HG02623 (cell line): ENCODE measurements around the gene PARP8.
A peak's percentile ranks its signal among the peaks of the same experiment; 100 is the strongest.

ENCODE experiments used
- ATAC-seq: cut with Tn5 transposase; IDR thresholded peaks from one replicate; pipeline ENCODE4 v1.9.1; 2021; ENCODE audit warnings: moderate library complexity; ENCODE audit not compliant: unreplicated experiment

Gene PARP8

DNA sequence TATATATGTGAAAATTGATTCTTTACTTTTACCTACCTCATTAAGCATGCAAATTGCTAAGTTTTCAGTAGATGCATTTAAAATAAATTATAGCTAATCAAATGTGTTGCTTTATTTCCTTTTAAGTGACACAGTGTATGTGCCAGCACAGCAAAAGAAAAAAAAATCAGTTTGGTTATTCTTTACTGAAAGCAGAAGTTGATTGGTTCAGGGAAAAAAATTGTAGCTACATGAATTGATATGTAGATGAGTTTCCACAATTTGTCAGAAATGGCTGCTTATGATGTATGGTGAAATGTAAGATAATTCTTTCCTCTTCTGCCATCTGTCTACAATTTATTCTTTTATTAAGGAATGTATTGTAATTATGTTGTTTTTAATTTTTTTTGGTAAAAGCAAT lies 57.8 kb downstream of the PARP8 start:
- no peak for ATAC-seq

- no peak for ATAC-seq
Measured at GRCh38 chr5:50725800-50726474, 59.5 kb downstream of the PARP8 start.

- no peak for ATAC-seq
Measured at GRCh38 chr5:50726475-50727148, 60.2 kb downstream of the PARP8 start.

DNA sequence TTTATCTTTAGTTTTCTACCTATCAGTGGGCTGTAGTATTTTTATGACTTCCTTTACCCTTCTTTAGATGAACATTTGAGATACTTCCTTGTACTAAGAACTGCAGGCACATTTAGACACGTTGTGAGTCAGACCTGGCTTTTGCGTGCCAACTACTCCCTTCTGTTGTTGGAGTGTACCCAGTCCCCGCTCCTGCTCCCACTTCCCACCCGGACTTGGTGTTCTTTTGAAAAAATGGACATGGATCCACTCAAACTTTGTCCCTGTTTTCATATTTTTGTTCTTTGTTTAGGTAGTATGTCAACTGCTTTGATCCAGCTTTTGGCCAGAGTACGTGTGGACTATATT lies 60.7 kb downstream of the PARP8 start:
- ATAC-seq, result no peak

DNA sequence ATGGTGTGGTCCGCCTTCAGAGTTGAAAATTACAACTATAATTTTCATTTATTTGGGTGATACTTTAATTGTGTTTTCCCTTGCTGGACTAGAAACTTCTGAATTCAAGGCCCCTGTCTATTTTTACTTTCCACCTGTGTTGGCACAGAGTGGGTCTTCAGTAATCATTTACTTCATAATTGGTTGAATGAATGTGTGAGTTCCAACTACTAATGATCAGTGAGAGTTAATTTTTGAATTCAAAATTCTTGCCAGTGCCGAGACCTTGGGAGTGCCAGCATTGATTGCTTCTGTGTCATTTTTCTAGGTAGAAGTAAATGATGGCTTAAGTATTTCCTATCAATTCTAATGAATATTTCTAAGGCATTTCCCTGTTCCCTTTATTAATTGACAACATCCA lies 61.4 kb downstream of the PARP8 start:
- no peak for ATAC-seq

DNA sequence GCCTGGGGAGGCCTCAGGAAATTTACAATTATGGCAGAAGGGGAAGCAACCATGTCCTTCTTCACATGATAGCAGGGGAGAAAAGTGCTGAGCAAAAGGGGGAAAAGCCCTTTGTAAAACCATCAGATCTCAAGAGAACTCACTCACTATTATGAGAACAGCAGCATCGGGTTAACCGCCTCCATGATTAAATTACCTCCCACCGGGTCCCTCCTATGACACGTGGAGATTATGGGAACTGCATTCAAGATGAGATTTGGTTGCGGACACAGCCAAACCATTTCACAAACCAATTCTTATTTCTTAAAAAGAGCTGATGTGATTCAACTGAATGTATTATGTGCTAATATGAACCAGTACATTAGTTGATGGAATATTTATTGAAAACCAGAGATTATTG lies 63.9 kb downstream of the PARP8 start:
- no peak for ATAC-seq

DNA sequence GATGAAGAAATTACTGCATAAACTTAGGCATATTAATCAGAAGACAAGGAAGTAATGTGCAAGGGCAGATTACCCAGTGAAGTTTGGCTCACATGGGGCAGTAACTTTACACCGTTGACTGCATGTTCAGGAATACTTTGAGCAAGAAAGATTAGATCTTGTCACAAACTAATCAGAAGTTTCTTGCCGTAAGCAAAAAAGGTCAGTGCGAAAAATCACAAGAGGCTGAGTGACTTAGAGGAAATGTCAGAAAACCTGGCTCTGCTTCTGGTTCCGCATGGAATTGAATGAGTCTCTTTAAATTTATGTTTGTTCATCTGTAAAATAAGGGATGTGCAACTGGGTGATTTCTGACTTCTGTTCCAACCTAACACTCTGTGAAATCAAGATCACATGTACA lies 64.4 kb downstream of the PARP8 start:
- ATAC-seq, result no peak

GRCh38 chr5:50733741-50734140 lies 67.3 kb downstream of the PARP8 start:
- ATAC-seq, result no peak

DNA sequence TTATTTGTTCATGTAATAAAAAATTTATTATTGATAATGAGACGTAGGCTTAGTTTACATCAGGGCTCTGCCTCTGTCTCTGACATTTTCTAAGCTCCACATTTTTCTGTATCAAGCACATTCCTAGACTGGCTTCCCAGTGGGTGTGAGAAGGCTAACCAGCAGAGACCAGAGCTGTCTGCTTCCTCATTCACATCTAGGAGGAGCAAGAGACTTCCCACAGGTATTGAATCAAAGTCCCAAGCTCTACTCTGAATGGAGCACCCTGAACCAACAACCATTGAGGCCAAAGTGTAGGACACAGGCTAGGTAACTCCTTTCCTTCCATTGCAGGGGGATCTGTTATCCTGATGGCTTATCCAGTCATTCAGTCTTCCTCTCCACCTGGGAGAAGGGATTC lies 72.4 kb downstream of the PARP8 start:
- no peak for ATAC-seq

GRCh38 chr5:50740832-50741231 lies 74.4 kb downstream of the PARP8 start:
- ATAC-seq, result no peak

GRCh38 chr5:50744776-50745175 lies 78.3 kb downstream of the PARP8 start:
- ATAC-seq, result peak; percentile 59

DNA sequence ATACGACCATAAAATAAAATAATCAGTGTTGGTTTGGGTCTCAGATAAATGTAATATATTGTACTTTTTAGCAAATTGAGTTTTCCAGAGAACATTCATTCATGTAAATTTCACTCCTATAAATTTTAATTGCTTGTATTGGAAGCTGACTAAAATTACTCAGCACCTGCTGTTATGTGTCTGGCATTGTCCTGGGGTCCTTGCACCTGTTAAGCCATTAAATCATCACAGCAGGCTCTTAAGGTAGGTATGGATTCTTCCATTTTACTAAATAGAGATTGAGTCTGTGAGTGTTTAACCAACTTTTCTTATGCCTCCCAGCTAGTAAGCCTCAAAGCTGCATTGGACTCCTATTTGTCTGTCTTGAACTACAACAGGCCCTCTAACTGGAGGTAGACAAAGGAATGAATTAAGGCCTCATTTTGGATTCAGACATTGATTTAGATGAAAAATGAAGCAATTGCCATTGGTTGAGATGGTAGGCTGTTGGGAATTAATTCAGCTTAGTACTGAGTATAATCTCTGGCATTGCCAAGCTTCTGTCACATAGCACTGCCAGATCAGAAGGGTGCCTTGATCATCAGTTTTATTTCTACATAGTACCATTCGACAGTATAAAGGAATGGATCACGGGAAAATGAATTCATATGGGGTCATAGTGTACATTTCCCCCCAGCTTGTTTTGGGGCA lies 78.9 kb downstream of the PARP8 start:
- ATAC-seq, result no peak

GRCh38 chr5:50749181-50749580 lies 82.7 kb downstream of the PARP8 start:
- no peak for ATAC-seq

- ATAC-seq, result no peak
Measured at GRCh38 chr5:50749873-50750272, 83.4 kb downstream of the PARP8 start.

DNA sequence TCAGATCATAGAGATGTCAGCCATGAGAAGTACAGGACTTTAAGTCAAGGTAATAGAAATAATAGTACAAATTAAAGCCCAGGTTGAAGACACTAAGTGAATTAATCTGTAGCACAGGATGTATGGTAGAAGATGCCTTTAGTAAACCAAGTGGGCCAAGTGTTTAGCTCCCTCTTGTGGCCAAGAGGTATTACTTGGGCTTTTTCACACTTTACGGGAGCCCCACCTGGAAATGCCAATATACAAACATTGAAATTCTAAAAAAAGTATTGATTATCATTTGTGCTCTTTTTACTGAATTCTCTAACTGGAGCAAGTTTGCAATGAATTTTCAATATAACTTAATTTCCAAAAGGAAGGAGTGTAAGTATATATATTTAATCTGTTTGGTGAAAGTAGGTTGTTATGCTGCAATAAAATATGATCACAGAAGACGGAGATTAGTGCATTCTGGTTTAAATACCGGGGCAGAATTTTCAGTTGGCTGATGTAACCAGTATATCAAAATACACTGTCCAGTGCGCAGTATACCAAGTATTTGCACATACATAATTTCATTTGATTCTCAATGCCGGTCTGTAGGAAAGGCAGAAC lies 84.7 kb downstream of the PARP8 start:
- peak; percentile 91 for ATAC-seq

DNA sequence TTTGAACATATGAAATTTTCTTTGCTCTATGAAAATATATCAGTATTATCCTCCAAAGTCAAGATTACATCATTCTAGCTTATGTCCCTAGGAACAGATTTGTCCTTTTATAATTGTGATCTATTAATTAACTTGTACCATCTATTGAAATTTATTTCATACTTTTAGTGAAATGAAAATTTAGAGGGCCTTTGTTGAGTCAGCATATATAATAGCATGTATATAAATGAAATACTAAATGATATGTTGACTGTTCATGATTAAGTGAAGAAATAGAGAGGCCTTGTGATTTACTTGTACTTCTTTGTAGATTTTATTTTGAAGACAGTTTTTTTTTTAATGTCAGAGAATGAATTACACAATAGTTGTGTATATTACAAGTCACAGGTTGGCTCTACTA lies 86.4 kb downstream of the PARP8 start:
- no peak for ATAC-seq

DNA sequence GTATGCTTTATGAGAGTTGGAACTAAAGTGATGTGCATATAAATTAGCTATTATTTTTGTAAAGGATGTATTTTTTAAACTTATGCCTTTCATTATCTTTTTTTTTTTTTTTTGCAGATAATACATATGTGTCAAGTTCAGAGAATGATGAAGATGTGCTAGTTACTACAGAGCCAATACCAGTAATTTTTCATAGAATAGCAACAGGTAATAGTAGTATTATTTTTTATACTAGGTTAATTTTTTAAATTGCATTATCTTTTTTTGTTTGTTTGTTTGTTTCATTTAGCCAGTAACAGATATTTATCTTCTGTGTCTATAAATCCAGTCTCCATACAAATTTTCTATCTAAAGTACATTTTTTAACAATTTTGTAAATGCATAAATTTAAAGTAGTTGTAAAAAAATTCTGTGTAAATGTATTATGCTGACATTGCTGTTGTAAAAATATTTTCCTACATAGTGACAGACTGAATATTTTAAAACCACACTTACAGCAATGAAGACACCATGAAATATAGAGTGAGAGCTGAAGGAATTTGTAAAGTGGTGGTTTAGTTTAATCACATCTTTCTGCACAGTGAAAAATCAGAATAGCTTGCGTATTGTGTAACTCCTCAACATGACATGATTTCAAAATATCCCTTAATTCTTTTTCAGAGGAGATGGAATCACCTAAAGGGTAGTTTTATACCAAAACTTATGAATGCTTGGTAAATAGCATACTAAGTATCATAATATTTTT lies 93.3 kb downstream of the PARP8 start:
- no peak for ATAC-seq

GRCh38 chr5:50763351-50763750 lies 96.9 kb downstream of the PARP8 start:
- ATAC-seq, result no peak

DNA sequence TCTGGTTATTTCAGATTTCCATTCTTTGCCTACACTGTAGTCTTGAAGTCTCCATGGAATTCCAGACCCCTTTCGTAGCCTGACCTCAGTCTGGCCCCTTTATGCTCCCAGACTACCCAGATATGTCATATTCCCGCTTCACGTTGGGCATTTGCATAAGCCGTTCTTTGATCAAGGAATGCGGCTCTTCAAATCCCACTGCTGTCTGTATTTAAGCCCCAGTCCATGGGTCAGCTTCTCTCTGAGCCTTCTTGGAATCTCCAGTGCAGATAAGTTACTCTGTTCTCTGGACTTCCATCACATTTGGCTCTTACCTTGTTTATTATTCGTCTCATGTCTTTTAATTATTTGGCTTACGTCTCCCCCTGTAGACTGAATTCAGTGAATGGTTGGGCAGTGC lies 97.4 kb downstream of the PARP8 start:
- no peak for ATAC-seq

DNA sequence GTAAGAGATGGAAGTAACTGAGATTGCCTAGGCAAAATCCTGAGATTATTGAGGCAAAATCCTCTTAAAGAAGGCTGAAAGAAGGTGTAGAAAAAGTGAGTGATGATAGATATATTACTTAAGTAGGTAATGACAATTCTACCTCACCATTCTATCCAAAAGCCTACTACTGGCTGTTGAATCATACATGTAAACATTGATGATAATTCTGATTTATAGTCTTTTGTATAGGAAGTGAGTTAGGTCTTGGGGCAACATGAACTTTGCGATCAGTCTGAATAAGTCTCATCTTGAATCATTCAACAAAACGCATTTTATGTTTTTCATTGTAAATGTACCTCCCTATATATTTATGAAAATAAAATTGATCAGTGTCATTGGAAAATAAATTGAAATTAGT lies 99.6 kb downstream of the PARP8 start:
- ATAC-seq, result no peak

DNA sequence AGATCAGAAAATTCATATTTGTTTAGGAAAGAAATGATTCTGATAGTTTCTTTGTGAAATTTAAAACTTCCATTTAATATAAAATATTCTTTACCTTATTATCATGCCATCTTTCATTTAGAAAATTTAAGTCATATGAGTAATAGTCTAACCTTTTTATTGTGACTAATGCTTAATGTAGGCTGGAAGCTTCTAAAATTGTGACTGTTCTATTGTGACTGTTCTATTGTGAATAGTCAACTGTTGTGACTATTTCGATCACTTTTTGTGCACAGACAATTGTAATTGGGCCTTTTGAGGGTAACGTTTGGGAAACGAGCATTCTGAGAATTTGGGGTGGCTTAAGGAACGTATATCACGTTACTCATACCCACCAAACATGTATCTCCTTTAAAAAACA lies 100.0 kb downstream of the PARP8 start:
- no peak for ATAC-seq
